Measurements from ENCODE around the gene LRRC8B. TPM values are rescaled to one million over a fixed set of nuclear protein-coding genes. Genes with fewer than 3 reads are reported as not detected.

LRRC8B gene
- total RNA-seq, 1 donor from 2014 or later: 76.8 TPM

DNA sequence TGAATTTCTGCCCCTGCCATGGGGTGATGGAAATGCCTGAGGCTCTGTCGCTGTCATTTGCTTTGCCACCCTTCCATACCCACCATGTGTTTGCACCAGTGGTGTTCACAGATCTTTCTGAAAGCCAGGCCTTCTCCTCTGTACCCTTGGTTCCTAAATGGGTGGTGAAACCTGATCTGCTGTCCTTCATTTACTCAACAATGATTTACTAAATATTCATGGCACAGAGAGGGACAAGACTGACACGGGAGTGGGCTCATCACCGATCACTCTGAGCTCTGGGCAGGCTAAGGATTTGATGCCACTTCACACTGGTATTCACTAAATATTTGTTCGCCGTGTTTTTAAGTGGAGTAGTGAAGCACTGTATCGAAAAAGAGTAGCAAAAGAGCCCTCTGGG, 40.9 kb downstream of the LRRC8B start:
- Mint-ChIP-seq H3K4me3 (no peak overlapping the region), H3K36me3 (ENCODE audit: low read depth) (peaks cover 63% of the 10 kb centered on the region), H3K27me3 (no peaks in the 10 kb centered on the region), H3K9me3 (peaks cover 8% of the 10 kb centered on the region), H3K4me1 (peaks cover 24% of the 10 kb centered on the region), H3K27ac (no peak overlapping the region)
- DNase-seq: no peak
- intact Hi-C loops (cut with micrococcal nuclease): no loop called here

DNA sequence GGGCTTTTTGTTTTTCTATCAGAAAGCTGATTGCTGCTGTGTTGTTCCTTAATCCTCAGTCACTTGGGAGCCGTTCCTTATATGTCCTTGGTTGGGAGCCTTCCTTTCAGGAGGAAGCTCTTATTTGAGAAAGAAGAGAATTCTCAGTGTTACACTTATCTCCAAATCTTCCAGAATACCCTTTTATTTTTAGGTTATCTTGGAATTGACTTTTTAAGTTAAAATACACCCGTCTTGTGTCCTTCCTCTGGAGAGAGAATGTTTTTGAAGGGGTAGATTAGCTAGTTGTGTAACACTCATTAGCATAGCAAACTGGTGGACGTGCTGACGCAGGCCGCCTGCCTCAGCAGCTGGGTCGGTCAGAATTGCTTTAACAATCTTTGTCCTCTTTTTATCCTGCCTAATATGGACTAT, 42.1 kb downstream of the LRRC8B start:
- H3K4me1 Mint-ChIP-seq: peaks cover 29% of the 10 kb centered on the region
- H3K27me3 Mint-ChIP-seq: no peaks in the 10 kb centered on the region
- H3K27ac Mint-ChIP-seq: no peak overlapping the region
- no peak overlapping the region for H3K4me3 Mint-ChIP-seq
- intact Hi-C loops (cut with micrococcal nuclease): no loop called here
- H3K36me3 Mint-ChIP-seq (ENCODE audit: low read depth): peaks cover 74% of the 10 kb centered on the region
- DNase-seq: no peak
- H3K9me3 Mint-ChIP-seq: peaks cover 13% of the 10 kb centered on the region

DNA sequence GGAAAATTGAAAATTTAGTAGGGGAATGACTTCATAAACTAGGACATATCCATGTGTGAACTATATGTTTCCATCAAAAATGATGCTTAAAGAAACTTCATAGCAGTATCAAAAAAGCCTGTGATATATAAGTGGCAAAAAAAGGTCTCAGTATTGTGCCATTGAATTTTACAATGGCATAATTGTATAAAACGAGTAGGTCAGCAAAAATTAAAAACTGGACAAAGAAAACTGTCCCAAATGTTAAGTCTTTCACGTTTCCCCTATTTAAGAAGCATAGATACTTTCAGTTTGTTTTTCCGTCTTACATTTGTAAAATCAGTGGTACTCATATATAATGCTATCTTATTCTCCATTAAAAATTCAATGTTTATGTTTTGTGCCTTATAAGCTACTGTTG, 43.2 kb downstream of the LRRC8B start:
- Mint-ChIP-seq H3K36me3 (ENCODE audit: low read depth) (peaks cover 72% of the 10 kb centered on the region), H3K4me1 (peaks cover 28% of the 10 kb centered on the region), H3K9me3 (peaks cover 13% of the 10 kb centered on the region), H3K27me3 (no peaks in the 10 kb centered on the region), H3K27ac (no peak overlapping the region), H3K4me3 (no peak overlapping the region)
- intact Hi-C loops (cut with micrococcal nuclease): no loop called here
- no peak for DNase-seq

DNA sequence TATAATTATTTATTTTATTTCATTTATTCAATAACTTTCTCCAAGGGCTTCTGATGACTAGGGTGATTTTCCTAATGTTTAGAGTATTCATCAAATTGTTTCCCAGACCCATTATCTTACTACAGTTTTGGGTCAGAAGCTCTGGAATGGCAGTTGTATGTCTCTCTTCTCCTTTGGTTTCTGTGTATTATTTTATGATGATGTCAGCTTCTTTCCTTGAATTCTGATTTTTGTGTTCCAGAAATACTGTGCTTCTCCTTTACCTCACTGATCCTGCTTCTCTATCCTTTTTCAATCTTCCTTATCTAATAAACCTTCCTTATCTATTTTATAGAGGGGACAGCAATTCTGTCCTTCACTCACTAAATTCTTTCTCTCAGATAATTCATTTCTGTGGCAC, 48.8 kb downstream of the LRRC8B start:
- Mint-ChIP-seq H3K9me3 (peaks cover 13% of the 10 kb centered on the region), H3K4me3 (no peak overlapping the region), H3K27me3 (no peaks in the 10 kb centered on the region), H3K27ac (no peak overlapping the region), H3K36me3 (ENCODE audit: low read depth) (peaks cover 68% of the 10 kb centered on the region), H3K4me1 (peaks cover 17% of the 10 kb centered on the region)
- intact Hi-C loops (cut with micrococcal nuclease): no loop called here
- no peak for DNase-seq

DNA sequence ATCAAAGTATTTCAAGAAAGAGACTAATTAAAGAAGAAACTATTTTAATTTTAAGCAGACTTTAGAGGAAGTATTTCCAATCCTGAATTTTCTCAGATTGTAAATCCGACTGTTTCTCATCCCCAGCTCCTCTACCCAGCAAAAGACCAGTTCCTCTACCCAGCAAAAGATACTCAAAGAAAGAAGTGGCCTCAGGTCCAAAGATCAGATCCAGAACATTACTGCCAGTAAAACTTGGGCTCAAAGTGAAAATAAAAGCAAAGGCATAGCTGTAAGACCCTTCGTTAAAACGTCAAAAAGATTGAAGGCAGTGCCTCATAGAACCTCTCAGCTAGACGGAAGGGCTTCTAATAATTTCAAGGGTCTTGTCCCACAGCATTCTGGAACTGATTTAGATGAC, 50.0 kb downstream of the LRRC8B start:
- intact Hi-C loops (cut with micrococcal nuclease): no loop called here
- H3K4me3 Mint-ChIP-seq: no peak overlapping the region
- peaks cover 9% of the 10 kb centered on the region for H3K9me3 Mint-ChIP-seq
- H3K4me1 Mint-ChIP-seq: peaks cover 20% of the 10 kb centered on the region
- no peak overlapping the region for H3K27ac Mint-ChIP-seq
- peaks cover 69% of the 10 kb centered on the region for H3K36me3 Mint-ChIP-seq (ENCODE audit: low read depth)
- no peaks in the 10 kb centered on the region for H3K27me3 Mint-ChIP-seq
- no peak for DNase-seq

DNA sequence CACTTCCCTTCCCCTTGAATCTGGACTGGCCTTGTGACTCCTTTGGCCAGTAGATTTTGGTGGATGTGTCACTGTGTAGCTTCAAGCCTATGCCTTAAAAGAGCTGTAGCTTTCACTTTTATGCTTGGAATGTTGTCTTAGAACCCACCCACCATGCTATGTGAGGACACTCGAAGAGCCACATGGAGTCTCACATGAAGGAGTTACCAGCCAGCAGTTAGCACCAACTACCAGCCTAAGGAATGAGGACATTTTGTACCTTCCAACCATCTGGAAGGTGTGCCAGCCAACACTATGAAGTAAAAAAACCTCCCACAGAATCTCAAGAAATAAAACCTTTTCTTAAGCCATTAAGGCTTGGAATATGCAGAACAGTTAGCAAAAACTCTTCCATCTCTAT, 50.6 kb downstream of the LRRC8B start:
- Mint-ChIP-seq H3K4me3 (no peak overlapping the region), H3K9me3 (peaks cover 7% of the 10 kb centered on the region), H3K4me1 (peaks cover 22% of the 10 kb centered on the region), H3K36me3 (ENCODE audit: low read depth) (peaks cover 69% of the 10 kb centered on the region), H3K27ac (no peak overlapping the region), H3K27me3 (no peaks in the 10 kb centered on the region)
- intact Hi-C loops (cut with micrococcal nuclease): no loop called here
- no peak for DNase-seq

DNA sequence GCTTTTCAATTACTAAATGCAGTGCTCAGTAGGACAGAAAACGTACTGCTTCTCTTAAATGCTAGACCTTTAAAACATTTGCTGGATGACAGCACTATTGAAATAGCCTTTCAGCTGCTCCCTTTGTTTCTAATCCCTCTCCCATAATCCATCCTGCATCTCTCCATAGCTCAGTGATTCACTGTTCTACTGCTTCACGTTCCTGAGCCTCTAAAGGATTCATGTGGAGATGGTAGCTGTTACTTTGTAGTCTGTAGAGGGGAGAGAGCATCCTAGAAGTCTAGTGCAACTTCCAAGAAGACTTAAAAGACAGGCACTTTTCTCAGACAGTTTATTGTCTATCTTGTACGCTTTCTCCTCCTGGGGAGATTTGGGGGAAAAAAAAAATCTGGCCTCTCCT, 51.4 kb downstream of the LRRC8B start:
- H3K27me3 Mint-ChIP-seq: no peaks in the 10 kb centered on the region
- peaks cover 69% of the 10 kb centered on the region for H3K36me3 Mint-ChIP-seq (ENCODE audit: low read depth)
- H3K27ac Mint-ChIP-seq: no peak overlapping the region
- no peak overlapping the region for H3K4me3 Mint-ChIP-seq
- peaks cover under 1% of the 10 kb centered on the region for H3K9me3 Mint-ChIP-seq
- intact Hi-C loops (cut with micrococcal nuclease): no loop called here
- no peak for DNase-seq
- peaks cover 21% of the 10 kb centered on the region for H3K4me1 Mint-ChIP-seq

DNA sequence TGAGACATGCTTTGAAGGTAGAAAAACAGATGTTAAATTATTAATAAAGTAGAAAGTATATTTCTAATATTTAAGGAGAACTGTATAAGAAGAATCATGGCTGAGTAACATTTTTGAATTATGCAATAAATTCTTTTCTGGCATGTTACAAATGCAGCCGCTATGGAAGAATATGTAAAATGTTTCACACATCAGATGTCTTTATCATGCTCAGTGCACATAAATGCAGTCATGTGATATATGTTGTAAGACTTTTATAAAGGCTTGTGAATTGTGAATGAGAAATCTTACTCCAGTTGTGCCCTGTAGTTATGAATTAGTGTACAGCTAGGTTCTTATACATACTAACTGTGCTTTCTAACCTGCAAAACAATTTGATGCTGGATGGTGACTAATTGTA, 53.5 kb downstream of the LRRC8B start:
- Mint-ChIP-seq H3K4me3 (no peak overlapping the region), H3K4me1 (peaks cover 28% of the 10 kb centered on the region), H3K36me3 (ENCODE audit: low read depth) (peaks cover 74% of the 10 kb centered on the region), H3K9me3 (no peaks in the 10 kb centered on the region), H3K27ac (no peak overlapping the region), H3K27me3 (no peaks in the 10 kb centered on the region)
- intact Hi-C loops (cut with micrococcal nuclease): no loop called here
- DNase-seq: no peak

DNA sequence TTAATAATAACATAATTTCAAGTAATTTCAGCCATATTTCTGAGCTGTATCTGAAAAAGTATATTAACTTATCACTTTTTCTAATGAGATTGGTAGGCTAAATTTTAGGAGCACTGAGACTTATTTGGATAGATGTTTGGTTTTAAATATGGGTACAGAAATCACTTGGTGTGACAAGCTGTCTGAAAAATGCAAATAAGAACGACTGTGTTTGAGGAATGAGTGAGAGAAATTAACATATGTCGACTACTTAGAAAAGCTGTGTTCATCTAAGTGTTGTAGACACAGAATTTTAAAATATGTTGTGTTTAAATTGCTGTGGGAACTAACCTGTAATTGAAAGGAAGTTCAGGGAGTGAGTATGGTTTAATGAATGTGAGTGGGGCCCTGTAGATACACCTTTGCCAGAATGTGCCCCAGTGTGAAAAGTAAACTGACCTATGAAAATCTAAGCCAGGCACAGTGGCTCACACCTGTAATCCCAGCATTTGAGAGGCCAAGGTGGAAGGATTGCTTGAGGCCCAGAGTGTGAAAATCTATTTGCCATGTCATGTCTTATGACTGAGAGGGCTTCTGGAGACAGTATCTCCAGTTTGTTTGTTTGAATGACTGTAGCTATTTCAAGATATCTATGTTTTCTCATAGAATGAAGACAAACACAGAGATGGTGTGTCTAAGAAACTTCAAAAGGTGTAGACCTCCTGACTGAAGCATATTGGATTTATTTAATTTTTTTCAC, 54.5 kb downstream of the LRRC8B start:
- Mint-ChIP-seq H3K36me3 (ENCODE audit: low read depth) (peaks cover 75% of the 10 kb centered on the region), H3K4me3 (no peak overlapping the region), H3K27me3 (no peaks in the 10 kb centered on the region), H3K27ac (no peak overlapping the region), H3K9me3 (no peaks in the 10 kb centered on the region), H3K4me1 (peaks cover 29% of the 10 kb centered on the region)
- intact Hi-C loops (cut with micrococcal nuclease): no loop called here
- no peak for DNase-seq

DNA sequence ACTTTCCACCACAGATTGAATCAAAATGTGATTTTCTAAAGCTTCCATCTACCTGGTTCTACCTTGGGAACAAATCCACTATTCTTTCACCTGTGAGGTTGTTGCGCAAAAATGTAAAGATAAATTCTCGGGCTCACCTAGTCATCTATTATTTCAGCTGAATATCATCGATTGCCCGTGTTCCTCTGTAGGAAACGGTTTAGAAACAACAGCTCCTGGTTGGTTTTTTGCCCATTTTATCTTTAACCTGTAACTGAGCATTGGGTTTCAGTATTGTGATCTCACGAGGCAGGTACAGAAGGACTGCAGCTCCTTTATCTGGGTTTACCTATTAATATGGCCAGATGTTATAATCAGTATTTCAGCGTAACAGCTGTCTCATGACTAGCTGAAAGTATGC, 55.4 kb downstream of the LRRC8B start:
- H3K4me3 Mint-ChIP-seq: no peak overlapping the region
- H3K9me3 Mint-ChIP-seq: no peaks in the 10 kb centered on the region
- peaks cover 76% of the 10 kb centered on the region for H3K36me3 Mint-ChIP-seq (ENCODE audit: low read depth)
- H3K27ac Mint-ChIP-seq: peak overlapping the region; percentile 8
- peaks cover 32% of the 10 kb centered on the region for H3K4me1 Mint-ChIP-seq
- intact Hi-C loops (cut with micrococcal nuclease): no loop called here
- no peaks in the 10 kb centered on the region for H3K27me3 Mint-ChIP-seq
- DNase-seq: no peak

DNA sequence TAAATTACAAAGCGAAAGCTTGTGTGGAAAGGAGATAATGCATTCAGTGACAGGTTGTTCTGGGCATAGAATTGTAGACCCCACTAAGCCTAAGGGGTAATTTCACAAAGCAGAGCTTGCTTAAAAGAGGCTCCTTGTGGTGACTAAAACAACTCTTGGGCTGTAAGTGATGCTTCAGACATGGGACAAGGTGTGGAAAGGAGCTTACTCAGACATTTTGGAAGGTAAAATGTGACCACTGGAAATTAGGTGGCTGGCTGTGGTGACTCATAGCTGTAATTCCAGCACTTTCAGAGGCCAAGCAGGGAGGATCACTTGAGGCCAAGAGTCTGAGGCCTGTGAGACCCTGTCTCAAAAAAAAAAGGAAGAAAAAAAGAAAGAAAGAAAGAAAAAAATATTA, 57.2 kb downstream of the LRRC8B start:
- Mint-ChIP-seq H3K9me3 (no peaks in the 10 kb centered on the region), H3K27me3 (no peaks in the 10 kb centered on the region), H3K4me1 (peaks cover 40% of the 10 kb centered on the region), H3K4me3 (no peak overlapping the region), H3K27ac (peak overlapping the region; percentile 86), H3K36me3 (ENCODE audit: low read depth) (peaks cover 80% of the 10 kb centered on the region)
- DNase-seq: no peak
- intact Hi-C loops (cut with micrococcal nuclease): loop anchor here (2.0 kb wide), 1 partner anchor 17 kb away; no protein-coding TSS in a partner anchor

DNA sequence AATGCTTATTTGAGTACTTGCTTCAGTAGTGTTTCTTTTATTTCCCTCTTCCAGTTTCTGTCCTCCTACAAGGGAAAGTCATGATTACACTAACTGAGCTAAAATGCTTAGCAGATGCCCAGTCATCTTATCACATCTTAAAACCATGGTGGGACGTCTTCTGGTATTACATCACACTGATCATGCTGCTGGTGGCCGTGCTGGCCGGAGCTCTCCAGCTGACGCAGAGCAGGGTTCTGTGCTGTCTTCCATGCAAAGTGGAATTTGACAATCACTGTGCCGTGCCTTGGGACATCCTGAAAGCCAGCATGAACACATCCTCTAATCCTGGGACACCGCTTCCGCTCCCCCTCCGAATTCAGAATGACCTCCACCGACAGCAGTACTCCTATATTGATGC, 57.9 kb downstream of the LRRC8B start:
- no peaks in the 10 kb centered on the region for H3K9me3 Mint-ChIP-seq
- no peak overlapping the region for H3K4me3 Mint-ChIP-seq
- H3K4me1 Mint-ChIP-seq: peaks cover 44% of the 10 kb centered on the region
- intact Hi-C loops (cut with micrococcal nuclease): loop anchor here (2.0 kb wide), 1 partner anchor 16 kb away; no protein-coding TSS in a partner anchor
- H3K27me3 Mint-ChIP-seq: no peaks in the 10 kb centered on the region
- H3K36me3 Mint-ChIP-seq (ENCODE audit: low read depth): peaks cover 84% of the 10 kb centered on the region
- DNase-seq: no peak
- peak overlapping the region; percentile 0 for H3K27ac Mint-ChIP-seq

DNA sequence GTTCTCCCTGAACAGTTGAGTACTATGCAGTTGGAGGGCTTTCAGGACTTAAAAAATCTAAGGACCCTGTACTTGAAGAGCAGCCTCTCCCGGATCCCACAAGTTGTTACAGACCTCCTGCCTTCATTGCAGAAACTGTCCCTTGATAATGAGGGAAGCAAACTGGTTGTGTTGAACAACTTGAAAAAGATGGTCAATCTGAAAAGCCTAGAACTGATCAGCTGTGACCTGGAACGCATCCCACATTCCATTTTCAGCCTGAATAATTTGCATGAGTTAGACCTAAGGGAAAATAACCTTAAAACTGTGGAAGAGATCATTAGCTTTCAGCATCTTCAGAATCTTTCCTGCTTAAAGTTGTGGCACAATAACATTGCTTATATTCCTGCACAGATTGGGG, 59.6 kb downstream of the LRRC8B start:
- no peak for DNase-seq
- Mint-ChIP-seq H3K27me3 (no peaks in the 10 kb centered on the region), H3K4me3 (no peak overlapping the region), H3K4me1 (peaks cover 55% of the 10 kb centered on the region), H3K9me3 (no peaks in the 10 kb centered on the region), H3K27ac (no peak overlapping the region), H3K36me3 (ENCODE audit: low read depth) (peaks cover 91% of the 10 kb centered on the region)
- intact Hi-C loops (cut with micrococcal nuclease): no loop called here

DNA sequence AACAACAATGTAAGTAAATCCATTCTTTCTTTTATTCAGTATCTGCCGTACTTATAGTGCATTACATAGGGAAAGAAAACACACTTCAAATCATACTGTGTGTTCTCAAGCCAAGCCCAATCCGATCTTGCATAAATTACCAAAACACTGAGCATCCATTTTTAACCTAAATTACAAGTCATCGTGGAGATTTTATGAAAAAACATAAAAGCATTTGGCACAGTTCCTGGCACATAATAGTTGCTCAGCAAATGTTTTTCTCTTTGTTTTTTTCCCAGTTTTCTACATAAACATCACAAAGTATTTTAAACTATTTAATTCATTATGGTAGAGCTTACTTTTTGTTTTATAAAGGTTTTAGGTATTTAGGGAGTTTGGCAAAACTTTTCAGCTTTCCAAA, 60.2 kb downstream of the LRRC8B start:
- Mint-ChIP-seq H3K9me3 (no peaks in the 10 kb centered on the region), H3K27me3 (no peaks in the 10 kb centered on the region), H3K4me1 (peaks cover 60% of the 10 kb centered on the region), H3K27ac (peak overlapping the region; percentile 13), H3K4me3 (no peak overlapping the region), H3K36me3 (ENCODE audit: low read depth) (peaks cover 93% of the 10 kb centered on the region)
- intact Hi-C loops (cut with micrococcal nuclease): no loop called here
- no peak for DNase-seq

DNA sequence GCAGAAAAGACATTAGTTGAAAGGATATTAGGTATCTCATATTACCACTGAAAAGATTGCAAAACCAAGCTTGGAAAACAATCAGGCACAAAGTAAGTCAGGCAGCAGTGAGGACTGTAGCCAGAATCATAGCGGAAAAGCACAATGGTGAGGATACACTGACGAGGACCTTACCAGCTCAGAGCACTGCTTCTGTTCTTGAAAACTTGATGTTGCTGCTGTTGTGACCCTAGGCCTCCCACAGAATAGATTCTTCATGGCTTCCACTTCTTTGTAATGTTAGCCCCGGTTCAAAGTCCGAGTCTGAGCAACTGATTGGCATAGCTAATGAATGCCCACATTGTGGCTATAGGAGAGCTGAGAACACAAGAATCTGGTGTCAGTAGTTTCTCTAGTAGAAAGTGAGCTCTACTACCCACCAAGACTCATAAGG, 63.1 kb downstream of the LRRC8B start:
- Mint-ChIP-seq H3K36me3 (ENCODE audit: low read depth) (peaks cover 83% of the 10 kb centered on the region), H3K9me3 (no peaks in the 10 kb centered on the region), H3K4me1 (peaks cover 66% of the 10 kb centered on the region), H3K27me3 (no peaks in the 10 kb centered on the region), H3K27ac (no peak overlapping the region), H3K4me3 (no peak overlapping the region)
- no peak for DNase-seq
- intact Hi-C loops (cut with micrococcal nuclease): loop anchor here (2.0 kb wide), 1 partner anchor 25 kb away; no protein-coding TSS in a partner anchor

Measured in activated CD4-positive, alpha-beta T cell treated with anti-CD3 and anti-CD28 coated beads, Interleukin-2, amount 10 ng/mL, durations not matched to agents 24 days and 14 days (primary cell).